ENCODE measurements around the gene GSDME.
A peak's percentile ranks its signal among the peaks of the same experiment; 100 is the strongest.

Gene GSDME

GRCh38 chr7:24769014-24769830, 12.0 kb upstream of the GSDME start:
- DNase-seq, result no peak

GRCh38 chr7:24767878-24768569, 10.8 kb upstream of the GSDME start:
- no peak for DNase-seq

- DNase-seq, result no peak
These were observed 7.9 kb upstream of the GSDME start for GRCh38 chr7:24764972-24765744.

- DNase-seq, result no peak
These were observed 6.7 kb upstream of the GSDME start for GRCh38 chr7:24764011-24764410.

- DNase-seq, result no peak
These were observed 6.1 kb upstream of the GSDME start for GRCh38 chr7:24763303-24763901.

- no peak for DNase-seq
These were observed 5.5 kb upstream of the GSDME start for GRCh38 chr7:24762771-24763170.

GRCh38 chr7:24760968-24761367, 3.7 kb upstream of the GSDME start:
- DNase-seq, result no peak

GRCh38 chr7:24756545-24757352, 515 bp downstream of the GSDME start:
- DNase-seq, result peak; percentile 8 to 32

GRCh38 chr7:24755541-24756407, 1.5 kb downstream of the GSDME start:
- DNase-seq, result no peak

GRCh38 chr7:24754906-24755506, 2.3 kb downstream of the GSDME start:
- DNase-seq, result no peak

- DNase-seq, result no peak
These were observed 5.0 kb downstream of the GSDME start for GRCh38 chr7:24752073-24752800.

GRCh38 chr7:24751484-24751883, 5.8 kb downstream of the GSDME start:
- DNase-seq, result no peak

- DNase-seq, result no peak
These were observed 6.7 kb downstream of the GSDME start for GRCh38 chr7:24750441-24751055.

GRCh38 chr7:24748521-24748920, 8.7 kb downstream of the GSDME start:
- DNase-seq, result no peak

GRCh38 chr7:24745355-24745754, 11.9 kb downstream of the GSDME start:
- no peak for DNase-seq

GRCh38 chr7:24743471-24743870, 13.8 kb downstream of the GSDME start:
- DNase-seq, result no peak

GRCh38 chr7:24742506-24743162, 14.6 kb downstream of the GSDME start:
- DNase-seq, result no peak

GRCh38 chr7:24741679-24742505, 15.4 kb downstream of the GSDME start:
- no peak for DNase-seq
